Measurements from ENCODE around the gene MIS12.
A peak's percentile ranks its signal among the peaks of the same experiment; 100 is the strongest.

Gene MIS12

GRCh38 chr17:5488752-5489151 lies 2.4 kb downstream of the MIS12 start:
- no peak for DNase-seq (ENCODE audit: low spot score)
- ChIA-PET CTCF (no interaction called here), POLR2A (ENCODE audit: low non-redundant PET) (no interaction called here)
- no peak for TF ChIP-seq CTCF (conservative IDR thresholded peaks at IDR 0.05; ENCODE audit: low read depth)
- H3K27ac ChIP-seq, result no peak overlapping the region

GRCh38 chr17:5492970-5493369 lies 6.6 kb downstream of the MIS12 start:
- TF ChIP-seq CTCF (conservative IDR thresholded peaks at IDR 0.05; ENCODE audit: low read depth), result no peak
- ChIA-PET CTCF (no interaction called here), POLR2A (ENCODE audit: low non-redundant PET) (no interaction called here)
- H3K27ac ChIP-seq, result no peak overlapping the region
- DNase-seq (ENCODE audit: low spot score), result no peak

- H3K27ac ChIP-seq, result no peak overlapping the region
- ChIA-PET CTCF (interaction anchor here (0.6 to 1.2 kb wide), 2 partner anchors 14 to 61 kb away, joined by 3 read pairs; partner anchors contain the start of gene C1QBP), POLR2A (ENCODE audit: low non-redundant PET) (no interaction called here)
- TF ChIP-seq CTCF (conservative IDR thresholded peaks at IDR 0.05; ENCODE audit: low read depth), result no peak
- no peak for DNase-seq (ENCODE audit: low spot score)
These were observed 13.3 kb downstream of the MIS12 start for GRCh38 chr17:5499476-5500231.

GRCh38 chr17:5500247-5500588 lies 13.9 kb downstream of the MIS12 start:
- CTCF ChIA-PET, result interaction anchor here (0.6 to 1.2 kb wide), 2 partner anchors 15 to 61 kb away, joined by 3 read pairs; partner anchors contain the start of gene C1QBP
- POLR2A ChIA-PET (ENCODE audit: low non-redundant PET), result no interaction called here
- no peak for DNase-seq (ENCODE audit: low spot score)
- H3K27ac ChIP-seq, result no peak overlapping the region
- no peak for TF ChIP-seq CTCF (conservative IDR thresholded peaks at IDR 0.05; ENCODE audit: low read depth)

- peak; percentile 53 for DNase-seq (ENCODE audit: low spot score)
- TF ChIP-seq CTCF (conservative IDR thresholded peaks at IDR 0.05; ENCODE audit: low read depth), result no peak
- ChIA-PET POLR2A (ENCODE audit: low non-redundant PET) (no interaction called here), CTCF (interaction anchor here (0.6 to 0.7 kb wide), 3 partner anchors 15 to 1095 kb away, joined by 3 read pairs; no protein-coding TSS in a partner anchor)
- no peak overlapping the region for H3K27ac ChIP-seq
These were observed 14.4 kb downstream of the MIS12 start for GRCh38 chr17:5500589-5501391.

- POLR2A ChIA-PET (ENCODE audit: low non-redundant PET), result no interaction called here
- DNase-seq (ENCODE audit: low spot score), result no peak
- H3K27ac ChIP-seq, result no peak overlapping the region; the same call in 1 of the 2 replicates
- CTCF ChIA-PET, result interaction anchor here (0.6 kb wide), 1 partner anchor 16 kb away, joined by 3 read pairs; no protein-coding TSS in a partner anchor
- TF ChIP-seq CTCF (conservative IDR thresholded peaks at IDR 0.05; ENCODE audit: low read depth), result no peak
These were observed 15.3 kb downstream of the MIS12 start for GRCh38 chr17:5501685-5502084.

Data from RWPE1 (cell line).